Liver (tissue), 9 donors: ENCODE results near the gene ZNF701. TPM values are rescaled to one million over a fixed set of nuclear protein-coding genes. Genes with fewer than 3 reads are reported as not detected.
"Not testable (repeated sequence)": the region's sequence is repeated elsewhere in the genome, so short reads cannot be mapped to it uniquely, and the experiment has no call there.

Experiments used
- DNase-seq: peaks from one replicate; pipeline ENCODE4 v3.0.0-alpha.2; 2017; ENCODE audit warnings: low spot score
- H3K27ac ChIP-seq, 2 donors: one replicate each; pipeline ENCODE4 v1.7.0; 2013; ENCODE audit warnings: inconsistent platforms in 2 of 2, low read length in 2 of 2, control low read depth in 1 of 2, low read depth in 1 of 2, mild to moderate bottlenecking in 1 of 2
- H3K27me3 ChIP-seq, 4 donors: one replicate each; pipeline versions ENCODE4 v1.6.1 to v1.7.0; 2013; ENCODE audit warnings: low read length in 3 of 4, inconsistent platforms in 1 of 4, mild to moderate bottlenecking in 1 of 4, moderate library complexity in 1 of 4; ENCODE audit not compliant: control insufficient read depth in 4 of 4, insufficient read depth in 4 of 4
- H3K36me3 ChIP-seq, 4 donors: one replicate each; pipeline versions ENCODE4 v1.6.1 to v1.7.0; 2013; ENCODE audit warnings: low read length in 3 of 4, mild to moderate bottlenecking in 3 of 4, low read depth in 1 of 4, moderate library complexity in 1 of 4; ENCODE audit not compliant: control insufficient read depth in 4 of 4, insufficient read depth in 3 of 4
- H3K4me1 ChIP-seq, 4 donors: one replicate each; pipeline versions ENCODE4 v1.6.1 to v1.7.0; 2013; ENCODE audit warnings: low read length in 3 of 4, mild to moderate bottlenecking in 3 of 4, moderate library complexity in 1 of 4; ENCODE audit not compliant: control insufficient read depth in 4 of 4, insufficient read depth in 4 of 4
- H3K4me3 ChIP-seq, 3 donors: one replicate each; pipeline versions ENCODE4 v1.6.1 to v1.7.0; 2013; ENCODE audit warnings: low read length in 3 of 3, control low read depth in 1 of 3, low read depth in 1 of 3, mild to moderate bottlenecking in 1 of 3
- H3K9ac ChIP-seq, 2 donors: one replicate each; pipeline ENCODE4 v1.7.0; 2013; ENCODE audit warnings: low read length in 2 of 2, mild to moderate bottlenecking in 2 of 2, moderate library complexity in 2 of 2, control low read depth in 1 of 2, low read depth in 1 of 2
- H3K9me3 ChIP-seq, 4 donors: one replicate each; pipeline versions ENCODE4 v1.6.1 to v1.7.0; 2013; ENCODE audit warnings: low read length in 3 of 4; ENCODE audit not compliant: control insufficient read depth in 4 of 4
- EGR1 ChIP-seq, 2 donors: IDR thresholded peaks; 2 replicates each; pipeline ENCODE4 v1.6.1; 2016 to 2018; ENCODE audit warnings: antibody characterized with exemption in 2 of 2, low read depth in 2 of 2
- FOXA1 ChIP-seq: IDR thresholded peaks from 2 replicates; pipeline ENCODE4 v1.6.1; 2016; ENCODE audit warnings: antibody characterized with exemption
- FOXA2 ChIP-seq: IDR thresholded peaks from 2 replicates; pipeline ENCODE4 v1.6.1; 2016; ENCODE audit warnings: antibody characterized with exemption
- GABPA ChIP-seq, 2 donors: IDR thresholded peaks in 1 of 2; conservative IDR thresholded peaks in 1 of 2; 2 replicates each; pipeline ENCODE4 v1.6.1; 2016; ENCODE audit warnings: antibody characterized with exemption in 2 of 2, mild to moderate bottlenecking in 1 of 2, moderate library complexity in 1 of 2
- HNF4A ChIP-seq, 2 donors: conservative IDR thresholded peaks; 2 replicates each; pipeline ENCODE4 v1.6.1; 2016; ENCODE audit warnings: antibody characterized with exemption in 2 of 2, mild to moderate bottlenecking in 2 of 2
- HNF4G ChIP-seq: IDR thresholded peaks from 2 replicates; pipeline ENCODE4 v1.6.1; 2016; ENCODE audit warnings: antibody characterized with exemption
- JUND ChIP-seq, 2 donors: IDR thresholded peaks; 2 replicates each; pipeline ENCODE4 v1.6.1; 2016; ENCODE audit warnings: antibody characterized with exemption in 2 of 2
- NR2F2 ChIP-seq: IDR thresholded peaks from 2 replicates; pipeline ENCODE4 v1.6.1; 2016; ENCODE audit warnings: antibody characterized with exemption
- RAD21 ChIP-seq, 2 donors: IDR thresholded peaks; 2 replicates each; pipeline ENCODE4 v1.6.1; 2016; ENCODE audit warnings: antibody characterized with exemption in 2 of 2, mild to moderate bottlenecking in 2 of 2
- RXRA ChIP-seq, 2 donors: IDR thresholded peaks; 2 replicates each; pipeline ENCODE4 v1.6.1; 2017 to 2018; ENCODE audit warnings: antibody characterized with exemption in 2 of 2, mild to moderate bottlenecking in 1 of 2
- SP1 ChIP-seq: IDR thresholded peaks from 2 replicates; pipeline ENCODE4 v1.6.1; 2018; ENCODE audit warnings: antibody characterized with exemption, mild to moderate bottlenecking
- TAF1 ChIP-seq: conservative IDR thresholded peaks from 2 replicates; pipeline ENCODE4 v1.6.1; 2016; ENCODE audit warnings: antibody characterized with exemption, mild to moderate bottlenecking
- YY1 ChIP-seq: IDR thresholded peaks from 2 replicates; pipeline ENCODE4 v1.6.1; 2016; ENCODE audit warnings: antibody characterized with exemption, mild to moderate bottlenecking
- WGBS: extraction: QIAGEN DNeasy Blood & Tissue Kit; methylation state at CpG from one replicate; pipeline ENCODE4 v1.1.7; 2013; 5-methylcytosine and 5-hydroxymethylcytosine counted together
- polyA plus RNA-seq, 2 donors: library from polyadenylated mRNA; stranded (reverse) in 1 of 2; unstranded in 1 of 2; fragments of 200-250 nt in 1 of 2; fragments of >200 nt in 1 of 2; fragmentation: Nextera tagmentation in 1 of 2; extraction: Ambion mirVana in 1 of 2; gene quantifications; one replicate each; pipeline versions ENCODE4 v1.2.1 to v1.2.3, GENCODE V29; 2013 to 2015
- total RNA-seq, 2 donors: library from RNA; depleted of rRNA; stranded (reverse); fragments of >200 nt; gene quantifications; one replicate each; pipeline ENCODE4 v1.2.3, GENCODE V29; 2014
- TF ChIP-seq, protein P1 (sequence below): IDR thresholded peaks from 2 replicates; pipeline ENCODE4 v1.6.1; 2016; ENCODE audit warnings: antibody characterized with exemption
- TF ChIP-seq, protein P2 (sequence below): IDR thresholded peaks from 2 replicates; pipeline ENCODE4 v1.6.1; 2016; ENCODE audit warnings: antibody characterized with exemption
- TF ChIP-seq, protein P3 (sequence below): IDR thresholded peaks from 2 replicates; pipeline ENCODE4 v1.6.1; 2016; ENCODE audit warnings: antibody characterized with exemption, mild to moderate bottlenecking
- TF ChIP-seq, protein P4 (sequence below): IDR thresholded peaks from 2 replicates; pipeline ENCODE4 v1.6.1; 2016; ENCODE audit warnings: antibody characterized with exemption
- TF ChIP-seq, protein P5 (sequence below): fragments of 150-350 bp; IDR thresholded peaks from 2 replicates; pipeline ENCODE4 v1.5.1; 2017; ENCODE audit warnings: improper control_type of control experiment, low read depth, low read length; ENCODE audit not compliant: missing input control
- donor health status: healthy.
- donor health status: healthy.
- donor health status: healthy.
- donor health status: healthy.
- donor health status: healthy.

The ZNF701 gene
- total and polyA plus RNA-seq, 4 donors, result 0.75 to 12.8 (median 3.0) TPM

DNA sequence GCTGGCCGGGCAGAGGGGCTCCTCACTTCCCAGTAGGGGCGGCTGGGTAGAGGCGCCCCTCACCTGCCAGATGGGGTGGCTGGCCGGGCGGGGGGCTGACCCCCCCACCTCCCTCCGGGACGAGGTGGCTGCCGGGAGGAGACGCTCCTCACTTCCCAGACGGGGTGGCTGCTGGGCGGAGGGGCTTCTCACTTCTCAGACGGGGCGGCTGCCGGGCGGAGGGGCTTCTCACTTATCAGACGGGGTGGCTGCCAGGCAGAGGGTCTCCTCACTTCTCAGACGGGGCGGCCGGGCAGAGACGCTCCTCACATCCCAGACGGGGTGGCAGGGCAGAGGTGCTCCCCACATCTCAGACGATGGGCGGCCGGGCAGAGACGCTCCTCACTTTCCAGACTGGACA, 23.4 kb downstream of the ZNF701 start:
- H3K27ac ChIP-seq, H3K9ac ChIP-seq, H3K4me1 ChIP-seq, H3K4me3 ChIP-seq, H3K36me3 ChIP-seq, H3K27me3 ChIP-seq, DNase-seq: not testable (repeated sequence)
- peaks cover 2 to 25% (median 15%) of the 10 kb centered on the region in 4 donors for H3K9me3 ChIP-seq
- WGBS, result 93% methylated on average over 22 of the region's 25 CpGs

DNA sequence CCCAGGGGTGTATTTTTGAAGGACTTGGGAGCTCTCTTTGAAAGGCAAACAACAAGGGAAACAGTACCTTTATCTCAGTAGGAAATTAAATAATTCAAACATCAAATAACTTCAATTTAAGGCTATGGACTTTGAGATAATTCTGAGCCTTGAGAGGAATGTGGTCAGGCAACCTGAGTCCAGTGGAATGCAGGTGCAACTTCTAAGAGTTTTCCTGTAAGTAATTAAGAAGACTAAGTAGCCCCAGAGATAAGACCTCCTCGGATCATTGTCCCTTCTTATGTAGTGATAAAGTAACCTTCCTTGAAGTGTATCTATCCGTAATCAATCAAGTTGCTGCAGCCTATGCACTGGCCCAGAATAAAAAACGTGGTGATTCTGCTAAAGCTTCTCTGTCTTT, 29.2 kb downstream of the ZNF701 start:
- Histone ChIP-seq H3K36me3 (peaks cover 0 to 7% (median 3%) of the 10 kb centered on the region in 4 donors), H3K27ac (no peak overlapping the region), H3K9me3 (peaks cover 4 to 19% (median 14%) of the 10 kb centered on the region in 4 donors), H3K9ac (no peak overlapping the region), H3K4me1 (peaks cover 0 to 11% (median 1%) of the 10 kb centered on the region in 4 donors), H3K4me3 (no peak overlapping the region), H3K27me3 (no peaks in the 10 kb centered on the region)
- TF ChIP-seq HNF4A (conservative IDR thresholded peaks at IDR 0.05), result no peak
- no peak for TF ChIP-seq GABPA (IDR thresholded peaks at IDR 0.05 in 1 of 2, conservative IDR thresholded peaks at IDR 0.05 in 1 of 2)
- TF ChIP-seq SP1, result no peak
- TF ChIP-seq RAD21 (IDR thresholded peaks at IDR 0.05), result no peak
- no peak for TF ChIP-seq HNF4G
- no peak for TF ChIP-seq NR2F2
- TF ChIP-seq, protein P1, sequence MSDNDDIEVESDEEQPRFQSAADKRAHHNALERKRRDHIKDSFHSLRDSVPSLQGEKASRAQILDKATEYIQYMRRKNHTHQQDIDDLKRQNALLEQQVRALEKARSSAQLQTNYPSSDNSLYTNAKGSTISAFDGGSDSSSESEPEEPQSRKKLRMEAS, result no peak
- TF ChIP-seq, protein P2, sequence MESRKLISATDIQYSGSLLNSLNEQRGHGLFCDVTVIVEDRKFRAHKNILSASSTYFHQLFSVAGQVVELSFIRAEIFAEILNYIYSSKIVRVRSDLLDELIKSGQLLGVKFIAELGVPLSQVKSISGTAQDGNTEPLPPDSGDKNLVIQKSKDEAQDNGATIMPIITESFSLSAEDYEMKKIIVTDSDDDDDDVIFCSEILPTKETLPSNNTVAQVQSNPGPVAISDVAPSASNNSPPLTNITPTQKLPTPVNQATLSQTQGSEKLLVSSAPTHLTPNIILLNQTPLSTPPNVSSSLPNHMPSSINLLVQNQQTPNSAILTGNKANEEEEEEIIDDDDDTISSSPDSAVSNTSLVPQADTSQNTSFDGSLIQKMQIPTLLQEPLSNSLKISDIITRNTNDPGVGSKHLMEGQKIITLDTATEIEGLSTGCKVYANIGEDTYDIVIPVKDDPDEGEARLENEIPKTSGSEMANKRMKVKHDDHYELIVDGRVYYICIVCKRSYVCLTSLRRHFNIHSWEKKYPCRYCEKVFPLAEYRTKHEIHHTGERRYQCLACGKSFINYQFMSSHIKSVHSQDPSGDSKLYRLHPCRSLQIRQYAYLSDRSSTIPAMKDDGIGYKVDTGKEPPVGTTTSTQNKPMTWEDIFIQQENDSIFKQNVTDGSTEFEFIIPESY, result no peak
- no peak for TF ChIP-seq RXRA (IDR thresholded peaks at IDR 0.05)
- no peak for TF ChIP-seq JUND (IDR thresholded peaks at IDR 0.05)
- TF ChIP-seq TAF1, result no peak
- TF ChIP-seq, protein P3, sequence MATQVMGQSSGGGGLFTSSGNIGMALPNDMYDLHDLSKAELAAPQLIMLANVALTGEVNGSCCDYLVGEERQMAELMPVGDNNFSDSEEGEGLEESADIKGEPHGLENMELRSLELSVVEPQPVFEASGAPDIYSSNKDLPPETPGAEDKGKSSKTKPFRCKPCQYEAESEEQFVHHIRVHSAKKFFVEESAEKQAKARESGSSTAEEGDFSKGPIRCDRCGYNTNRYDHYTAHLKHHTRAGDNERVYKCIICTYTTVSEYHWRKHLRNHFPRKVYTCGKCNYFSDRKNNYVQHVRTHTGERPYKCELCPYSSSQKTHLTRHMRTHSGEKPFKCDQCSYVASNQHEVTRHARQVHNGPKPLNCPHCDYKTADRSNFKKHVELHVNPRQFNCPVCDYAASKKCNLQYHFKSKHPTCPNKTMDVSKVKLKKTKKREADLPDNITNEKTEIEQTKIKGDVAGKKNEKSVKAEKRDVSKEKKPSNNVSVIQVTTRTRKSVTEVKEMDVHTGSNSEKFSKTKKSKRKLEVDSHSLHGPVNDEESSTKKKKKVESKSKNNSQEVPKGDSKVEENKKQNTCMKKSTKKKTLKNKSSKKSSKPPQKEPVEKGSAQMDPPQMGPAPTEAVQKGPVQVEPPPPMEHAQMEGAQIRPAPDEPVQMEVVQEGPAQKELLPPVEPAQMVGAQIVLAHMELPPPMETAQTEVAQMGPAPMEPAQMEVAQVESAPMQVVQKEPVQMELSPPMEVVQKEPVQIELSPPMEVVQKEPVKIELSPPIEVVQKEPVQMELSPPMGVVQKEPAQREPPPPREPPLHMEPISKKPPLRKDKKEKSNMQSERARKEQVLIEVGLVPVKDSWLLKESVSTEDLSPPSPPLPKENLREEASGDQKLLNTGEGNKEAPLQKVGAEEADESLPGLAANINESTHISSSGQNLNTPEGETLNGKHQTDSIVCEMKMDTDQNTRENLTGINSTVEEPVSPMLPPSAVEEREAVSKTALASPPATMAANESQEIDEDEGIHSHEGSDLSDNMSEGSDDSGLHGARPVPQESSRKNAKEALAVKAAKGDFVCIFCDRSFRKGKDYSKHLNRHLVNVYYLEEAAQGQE, result no peak
- no peak for TF ChIP-seq EGR1 (IDR thresholded peaks at IDR 0.05; ENCODE audit: low read depth in 2 of 2)
- no peak for TF ChIP-seq FOXA2
- no peak for TF ChIP-seq FOXA1
- TF ChIP-seq, protein P4, sequence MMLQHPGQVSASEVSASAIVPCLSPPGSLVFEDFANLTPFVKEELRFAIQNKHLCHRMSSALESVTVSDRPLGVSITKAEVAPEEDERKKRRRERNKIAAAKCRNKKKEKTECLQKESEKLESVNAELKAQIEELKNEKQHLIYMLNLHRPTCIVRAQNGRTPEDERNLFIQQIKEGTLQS, result no peak
- TF ChIP-seq YY1, result no peak
- TF ChIP-seq, protein P5, sequence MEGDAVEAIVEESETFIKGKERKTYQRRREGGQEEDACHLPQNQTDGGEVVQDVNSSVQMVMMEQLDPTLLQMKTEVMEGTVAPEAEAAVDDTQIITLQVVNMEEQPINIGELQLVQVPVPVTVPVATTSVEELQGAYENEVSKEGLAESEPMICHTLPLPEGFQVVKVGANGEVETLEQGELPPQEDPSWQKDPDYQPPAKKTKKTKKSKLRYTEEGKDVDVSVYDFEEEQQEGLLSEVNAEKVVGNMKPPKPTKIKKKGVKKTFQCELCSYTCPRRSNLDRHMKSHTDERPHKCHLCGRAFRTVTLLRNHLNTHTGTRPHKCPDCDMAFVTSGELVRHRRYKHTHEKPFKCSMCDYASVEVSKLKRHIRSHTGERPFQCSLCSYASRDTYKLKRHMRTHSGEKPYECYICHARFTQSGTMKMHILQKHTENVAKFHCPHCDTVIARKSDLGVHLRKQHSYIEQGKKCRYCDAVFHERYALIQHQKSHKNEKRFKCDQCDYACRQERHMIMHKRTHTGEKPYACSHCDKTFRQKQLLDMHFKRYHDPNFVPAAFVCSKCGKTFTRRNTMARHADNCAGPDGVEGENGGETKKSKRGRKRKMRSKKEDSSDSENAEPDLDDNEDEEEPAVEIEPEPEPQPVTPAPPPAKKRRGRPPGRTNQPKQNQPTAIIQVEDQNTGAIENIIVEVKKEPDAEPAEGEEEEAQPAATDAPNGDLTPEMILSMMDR, result no peak
- DNase-seq, result no peak
- WGBS, result 79% methylated on average over 3 of the region's 3 CpGs
